Caco-2 (cell line): ENCODE results near the gene FCHSD2. TPM values are rescaled to one million over a fixed set of nuclear protein-coding genes. Genes with fewer than 3 reads are reported as not detected.

Experiments
- BruUV-seq: library from RNA; stranded (reverse); fragments of 400-500 nt; replicated peaks from 2 replicates; lab custom pipeline; 2021; lab: Mats Ljungman, UMichigan
- CTCF ChIA-PET: fragments of 300-600 bp; sonication (Branson Sonifier 250); formaldehyde crosslinking; loops from one replicate; lab custom pipeline; 2022; ENCODE audit warnings: antibody characterized with exemption; lab: Charles Lee
- POLR2A ChIA-PET: fragments of 300-600 bp; sonication (Branson Sonifier 250); formaldehyde crosslinking; loops from one replicate; lab custom pipeline; 2022; ENCODE audit warnings: antibody characterized with exemption; lab: Charles Lee
- DNase-seq, 2 experiments: peaks; one replicate each; pipeline versions ENCODE4 v3.0.0 to v3.0.0-alpha.2; 2020 to 2022
- H3K27me3 ChIP-seq: replicated peaks from 2 replicates; pipeline ENCODE4 v1.6.0; 2011; ENCODE audit warnings: low read length; ENCODE audit not compliant: control insufficient read depth, insufficient read depth
- H3K36me3 ChIP-seq: 2 replicates; pipeline ENCODE4 v1.5.1; 2011; ENCODE audit warnings: low read length; ENCODE audit not compliant: control insufficient read depth, insufficient read depth
- H3K4me1 ChIP-seq: fragments of 250-450 bp; sonication (Bioruptor Pico); 2 replicates; pipeline ENCODE4 v1.5.1; 2020; ENCODE audit warnings: mild to moderate bottlenecking
- H3K4me3 ChIP-seq: 2 replicates; pipeline ENCODE4 v1.5.1; 2011; ENCODE audit warnings: low read depth, mild to moderate bottlenecking, control low read depth, low read length
- H3K9me3 ChIP-seq: fragments of 250-450 bp; sonication (Bioruptor Pico); 2 replicates; pipeline ENCODE4 v1.5.1; 2020; ENCODE audit warnings: mild to moderate bottlenecking, moderate library complexity
- H3K27ac Mint-ChIP-seq: one replicate; pipeline ENCODE4 v1.8.0; 2022; ENCODE audit warnings: mixed read lengths; ENCODE audit not compliant: unreplicated experiment
- H3K27me3 Mint-ChIP-seq: one replicate; pipeline ENCODE4 v1.8.0; 2022; ENCODE audit warnings: mixed read lengths; ENCODE audit not compliant: insufficient read depth, unreplicated experiment
- H3K36me3 Mint-ChIP-seq: one replicate; pipeline ENCODE4 v1.8.0; 2022; ENCODE audit warnings: mild to moderate bottlenecking, mixed read lengths; ENCODE audit not compliant: insufficient read depth, unreplicated experiment
- H3K4me1 Mint-ChIP-seq: one replicate; pipeline ENCODE4 v1.8.0; 2022; ENCODE audit warnings: low read depth, mixed read lengths; ENCODE audit not compliant: unreplicated experiment
- H3K4me3 Mint-ChIP-seq: one replicate; pipeline ENCODE4 v1.8.0; 2022; ENCODE audit warnings: mild to moderate bottlenecking, moderate library complexity, mixed read lengths; ENCODE audit not compliant: unreplicated experiment
- H3K9me3 Mint-ChIP-seq: one replicate; pipeline ENCODE4 v1.8.0; 2022; ENCODE audit warnings: mixed read lengths; ENCODE audit not compliant: unreplicated experiment
- intact Hi-C: fragments of 100-400 bp; cut with micrococcal nuclease; formaldehyde crosslinking; loops from one replicate; pipeline ENCODE4 v1.10.0; 2022; ENCODE audit not compliant: unreplicated experiment
- total RNA-seq: library from RNA; stranded (reverse); gene quantifications from 2 replicates; pipeline ENCODE4 v1.2.3, GENCODE V29; 2022
- TF ChIP-seq, protein P1 (sequence below), 2 experiments: fragments of 200-600 bp in 1 of 2; IDR thresholded peaks; 1 replicate in 1 of 2; 2 replicates in 1 of 2; pipeline versions ENCODE4 v1.5.1 to v1.8.0; 2011 to 2022; ENCODE audit warnings: antibody characterized with exemption in 1 of 2, control low read depth in 1 of 2, inconsistent platforms in 1 of 2, low read depth in 1 of 2, low read length in 1 of 2, mild to moderate bottlenecking in 1 of 2, moderate library complexity in 1 of 2; ENCODE audit not compliant: insufficient read depth in 1 of 2, severe bottlenecking in 1 of 2, unreplicated experiment in 1 of 2

Gene FCHSD2
- total RNA-seq, 1 experiment from 2014 or later, result 32.7 TPM

DNA sequence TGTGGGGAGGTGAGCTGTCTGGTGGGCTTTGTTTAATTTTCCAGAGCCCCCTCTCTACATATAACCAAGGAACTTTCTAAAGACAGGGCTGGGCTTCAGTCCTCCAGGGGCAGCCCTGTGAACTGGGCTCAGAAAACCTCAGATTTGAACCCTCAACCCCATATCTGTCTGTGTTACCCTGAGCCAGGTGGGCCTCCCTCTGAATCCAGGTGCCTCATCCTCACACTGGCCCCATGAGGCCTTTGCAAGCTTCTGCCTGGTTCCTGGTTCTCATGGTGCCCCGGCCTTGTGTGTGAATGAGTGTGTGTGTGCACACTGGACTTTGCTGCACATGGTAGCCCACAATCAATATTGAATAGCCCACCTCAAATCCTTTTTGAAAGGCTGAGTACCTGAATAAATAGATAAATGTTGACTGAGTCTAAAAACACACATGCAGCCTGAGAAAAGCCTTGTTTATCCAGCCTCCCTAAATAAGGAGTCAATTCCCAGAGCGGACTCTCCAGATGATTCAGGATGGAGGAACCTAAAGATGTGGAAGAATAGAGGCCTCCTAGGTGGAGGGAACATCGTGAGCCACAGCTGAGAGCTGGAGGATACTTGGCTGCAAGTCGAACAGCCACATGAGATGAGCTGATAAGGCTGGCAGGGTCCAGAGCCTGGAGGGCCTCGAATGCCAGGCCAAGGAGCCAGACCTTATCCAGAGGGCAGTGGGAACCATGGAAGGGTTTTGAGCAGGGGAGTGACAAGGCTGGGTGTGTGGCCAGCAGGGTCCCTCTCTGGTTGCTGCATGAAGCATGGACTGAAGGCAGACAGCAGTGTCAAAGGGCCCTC is 47.8 kb upstream of the FCHSD2 start:
- BruUV-seq, result no TSS peak
- peaks cover 54% of the 10 kb centered on the region for H3K4me1 ChIP-seq
- Mint-ChIP-seq H3K4me1 (peaks cover 40% of the 10 kb centered on the region), H3K27ac (no peak overlapping the region), H3K4me3 (no peak overlapping the region), H3K36me3 (no peaks in the 10 kb centered on the region), H3K9me3 (no peaks in the 10 kb centered on the region), H3K27me3 (no peaks in the 10 kb centered on the region)
- CTCF ChIA-PET, result interaction anchor here (0.9 to 1.0 kb wide), 2 partner anchors 10 to 47 kb away, joined by 3 read pairs; no protein-coding TSS in a partner anchor
- H3K4me3 ChIP-seq, result no peak overlapping the region
- no peaks in the 10 kb centered on the region for H3K27me3 ChIP-seq
- no peak for DNase-seq
- POLR2A ChIA-PET, result no interaction called here
- no peaks in the 10 kb centered on the region for H3K9me3 ChIP-seq
- no peaks in the 10 kb centered on the region for H3K36me3 ChIP-seq
- intact Hi-C loops, result no loop called here
- TF ChIP-seq, protein P1, sequence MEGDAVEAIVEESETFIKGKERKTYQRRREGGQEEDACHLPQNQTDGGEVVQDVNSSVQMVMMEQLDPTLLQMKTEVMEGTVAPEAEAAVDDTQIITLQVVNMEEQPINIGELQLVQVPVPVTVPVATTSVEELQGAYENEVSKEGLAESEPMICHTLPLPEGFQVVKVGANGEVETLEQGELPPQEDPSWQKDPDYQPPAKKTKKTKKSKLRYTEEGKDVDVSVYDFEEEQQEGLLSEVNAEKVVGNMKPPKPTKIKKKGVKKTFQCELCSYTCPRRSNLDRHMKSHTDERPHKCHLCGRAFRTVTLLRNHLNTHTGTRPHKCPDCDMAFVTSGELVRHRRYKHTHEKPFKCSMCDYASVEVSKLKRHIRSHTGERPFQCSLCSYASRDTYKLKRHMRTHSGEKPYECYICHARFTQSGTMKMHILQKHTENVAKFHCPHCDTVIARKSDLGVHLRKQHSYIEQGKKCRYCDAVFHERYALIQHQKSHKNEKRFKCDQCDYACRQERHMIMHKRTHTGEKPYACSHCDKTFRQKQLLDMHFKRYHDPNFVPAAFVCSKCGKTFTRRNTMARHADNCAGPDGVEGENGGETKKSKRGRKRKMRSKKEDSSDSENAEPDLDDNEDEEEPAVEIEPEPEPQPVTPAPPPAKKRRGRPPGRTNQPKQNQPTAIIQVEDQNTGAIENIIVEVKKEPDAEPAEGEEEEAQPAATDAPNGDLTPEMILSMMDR (IDR thresholded peaks at IDR 0.05; ENCODE audit: insufficient read depth in 1 of 2, low read depth in 1 of 2, low read length in 1 of 2, severe bottlenecking in 1 of 2, unreplicated experiment in 1 of 2), result no peak

DNA sequence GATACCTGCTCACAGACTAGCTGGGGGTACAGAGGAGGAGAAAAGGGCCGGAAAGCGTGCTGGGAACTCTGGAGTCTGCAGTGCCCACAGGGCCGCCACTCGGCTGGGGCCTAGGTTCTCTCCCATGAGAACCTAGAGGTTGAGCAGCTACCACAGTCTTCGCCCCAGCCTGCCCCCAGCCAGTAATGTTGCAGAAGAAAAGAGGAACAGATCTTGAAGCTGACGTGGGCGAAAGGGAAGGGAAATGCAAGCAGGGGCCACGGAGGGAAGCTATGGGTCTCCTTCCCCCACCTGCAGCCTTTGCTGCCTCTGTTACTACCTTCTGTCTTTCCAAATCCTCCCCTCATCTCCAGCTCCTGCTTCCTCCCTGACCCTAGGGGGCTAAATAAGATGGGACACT is 47.2 kb upstream of the FCHSD2 start:
- intact Hi-C loops, result no loop called here

DNA sequence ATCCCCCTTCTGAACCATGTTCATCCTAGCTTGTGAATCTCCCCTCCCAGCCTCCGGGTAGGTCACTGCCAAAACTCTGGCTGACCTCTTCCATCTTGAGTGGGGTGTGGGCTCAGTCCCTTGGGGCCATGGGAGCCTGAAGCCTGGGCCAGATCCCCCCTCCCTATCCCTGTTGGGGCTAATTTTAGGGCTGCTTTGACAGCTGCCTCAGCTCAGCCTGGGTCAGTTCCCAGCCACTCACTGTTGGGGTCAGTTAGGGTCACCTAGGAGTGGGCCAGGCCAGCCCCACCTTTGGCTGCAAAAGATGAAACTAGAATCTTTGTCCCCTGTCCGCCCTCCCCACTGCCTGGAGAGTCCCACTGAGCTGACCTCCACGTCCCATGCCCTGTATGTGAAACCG is 46.2 kb upstream of the FCHSD2 start:
- TF ChIP-seq, protein P1 (IDR thresholded peaks at IDR 0.05; ENCODE audit: insufficient read depth in 1 of 2, low read depth in 1 of 2, low read length in 1 of 2, severe bottlenecking in 1 of 2, unreplicated experiment in 1 of 2), result no peak
- ChIA-PET CTCF (no interaction called here), POLR2A (no interaction called here)
- DNase-seq, result no peak
- Mint-ChIP-seq H3K4me3 (no peak overlapping the region), H3K9me3 (no peaks in the 10 kb centered on the region), H3K27me3 (no peaks in the 10 kb centered on the region), H3K36me3 (no peaks in the 10 kb centered on the region), H3K4me1 (peaks cover 29% of the 10 kb centered on the region), H3K27ac (peak overlapping the region; percentile 32)
- Histone ChIP-seq H3K4me1 (peaks cover 37% of the 10 kb centered on the region), H3K9me3 (no peaks in the 10 kb centered on the region), H3K36me3 (no peaks in the 10 kb centered on the region), H3K4me3 (no peak overlapping the region), H3K27me3 (no peaks in the 10 kb centered on the region)
- BruUV-seq, result no TSS peak
- intact Hi-C loops, result no loop called here

More for the DNA sequence above, 47.2 kb upstream of the FCHSD2 start:
- TF ChIP-seq, protein P1 (IDR thresholded peaks at IDR 0.05; ENCODE audit: insufficient read depth in 1 of 2, low read depth in 1 of 2, low read length in 1 of 2, severe bottlenecking in 1 of 2, unreplicated experiment in 1 of 2), result no peak
- H3K9me3 ChIP-seq, result no peaks in the 10 kb centered on the region
- H3K27me3 Mint-ChIP-seq, result no peaks in the 10 kb centered on the region
- H3K4me1 Mint-ChIP-seq, result peaks cover 39% of the 10 kb centered on the region
- no peaks in the 10 kb centered on the region for H3K36me3 ChIP-seq
- no peaks in the 10 kb centered on the region for H3K9me3 Mint-ChIP-seq
- no peak for DNase-seq
- no peak overlapping the region for H3K4me3 Mint-ChIP-seq
- no TSS peak for BruUV-seq
- POLR2A ChIA-PET, result no interaction called here
- CTCF ChIA-PET, result interaction anchor here (0.9 to 1.0 kb wide), 2 partner anchors 10 to 47 kb away, joined by 3 read pairs; no protein-coding TSS in a partner anchor
- peaks cover 47% of the 10 kb centered on the region for H3K4me1 ChIP-seq
- H3K36me3 Mint-ChIP-seq, result no peaks in the 10 kb centered on the region
- no peak overlapping the region for H3K4me3 ChIP-seq
- no peak overlapping the region for H3K27ac Mint-ChIP-seq
- no peaks in the 10 kb centered on the region for H3K27me3 ChIP-seq
